HepG2 (cell line): ENCODE data around the gene WTAP. TPM values are rescaled to one million over a fixed set of nuclear protein-coding genes. Genes with fewer than 3 reads are reported as not detected.

ENCODE experiments used
- GLI4 ChIP-seq: sonication (generic); formaldehyde crosslinking; IDR thresholded peaks from 2 replicates; pipeline ENCODE4 v1.5.1; 2020; ENCODE audit warnings: missing genetic modification reagents, mild to moderate bottlenecking, moderate library complexity, borderline replicate concordance
- MLXIP ChIP-seq: sonication (generic); formaldehyde crosslinking; IDR thresholded peaks from 2 replicates; pipeline ENCODE4 v1.9.0; 2021; ENCODE audit warnings: missing genetic modification reagents, borderline replicate concordance
- RXRB ChIP-seq: IDR thresholded peaks from 2 replicates; pipeline ENCODE4 v1.6.1; 2016; ENCODE audit warnings: borderline replicate concordance, missing genetic modification reagents, missing compliant biosample characterization
- SAFB2 ChIP-seq: sonication (generic); formaldehyde crosslinking; IDR thresholded peaks from 2 replicates; pipeline ENCODE4 v1.5.1; 2020; ENCODE audit warnings: missing genetic modification reagents, low read depth, mild to moderate bottlenecking, borderline replicate concordance
- SETDB1 ChIP-seq: sonication (generic); formaldehyde crosslinking; IDR thresholded peaks from 2 replicates; pipeline ENCODE4 v1.5.1; 2020; ENCODE audit warnings: missing genetic modification reagents, mild to moderate bottlenecking, borderline replicate concordance
- SNAPC2 ChIP-seq: sonication (generic); formaldehyde crosslinking; IDR thresholded peaks from 2 replicates; pipeline ENCODE4 v1.8.1; 2022; ENCODE audit warnings: mild to moderate bottlenecking, missing genetic modification reagents
- SPEN ChIP-seq: sonication (generic); formaldehyde crosslinking; IDR thresholded peaks from 2 replicates; pipeline ENCODE4 v1.5.1; 2020; ENCODE audit warnings: low read depth, mild to moderate bottlenecking, missing genetic modification reagents
- ZBTB34 ChIP-seq: sonication (generic); formaldehyde crosslinking; IDR thresholded peaks from 2 replicates; pipeline ENCODE4 v1.8.0; 2022; ENCODE audit warnings: mild to moderate bottlenecking, missing genetic modification reagents
- ZNF30 ChIP-seq: sonication (generic); formaldehyde crosslinking; IDR thresholded peaks from 2 replicates; pipeline ENCODE4 v1.5.0; 2020; ENCODE audit warnings: mild to moderate bottlenecking, missing genetic modification reagents
- ZNF407 ChIP-seq: sonication (generic); formaldehyde crosslinking; IDR thresholded peaks from one replicate; pipeline ENCODE4 v1.5.1; 2020; ENCODE audit warnings: mild to moderate bottlenecking, missing genetic modification reagents; ENCODE audit errors: not compliant biosample characterization
- ZNF563 ChIP-seq: sonication (generic); formaldehyde crosslinking; IDR thresholded peaks from 2 replicates; pipeline ENCODE4 v1.8.0; 2022; ENCODE audit warnings: mild to moderate bottlenecking, moderate library complexity, missing genetic modification reagents
- ZNF660 ChIP-seq: sonication (generic); formaldehyde crosslinking; IDR thresholded peaks from 2 replicates; pipeline ENCODE4 v1.5.1; 2020; ENCODE audit warnings: mild to moderate bottlenecking, low read depth, missing genetic modification reagents, borderline replicate concordance
- polyA plus RNA-seq, 8 experiments: library from polyadenylated mRNA; depleted of rRNA in 3 of 8; stranded (reverse) in 7 of 8; unstranded in 1 of 8; fragments of >200 nt; fragmentation: Illumina TruSeq in 4 of 8; extraction: Trizol in 4 of 8; gene quantifications; 2 replicates each; pipeline versions ENCODE4 v1.2.1 to v1.2.3, GENCODE V29; 2011 to 2016; ENCODE audit warnings: low read depth in 4 of 8, missing spikeins in 1 of 8, mixed read lengths in 1 of 8; ENCODE audit not compliant: insufficient read depth in 1 of 8
- total RNA-seq, 5 experiments: library from RNA; depleted of rRNA; stranded (reverse); fragments of >200 nt; fragmentation: Illumina TruSeq; extraction: Trizol; gene quantifications; 2 replicates each; pipeline ENCODE4 v1.2.3, GENCODE V29; 2016; ENCODE audit warnings: low read depth in 1 of 5
- TF ChIP-seq, protein P1 (sequence below): sonication (generic); formaldehyde crosslinking; IDR thresholded peaks from 2 replicates; pipeline ENCODE4 v1.4.0; 2020; ENCODE audit warnings: mild to moderate bottlenecking, missing genetic modification reagents

The WTAP gene
- total and polyA plus RNA-seq, 2 of the 13 experiments (the other 11 are each of a cell fraction or from before 2014, with no cell fraction given): 31.6 to 167 TPM

- no peak for TF ChIP-seq ZBTB34
- peak; percentile 56; the same call in 1 of the 2 replicates for TF ChIP-seq ZNF660 (CRISPR knock-in tag)
- no peak for TF ChIP-seq SPEN (CRISPR knock-in tag)
- TF ChIP-seq, protein P1, sequence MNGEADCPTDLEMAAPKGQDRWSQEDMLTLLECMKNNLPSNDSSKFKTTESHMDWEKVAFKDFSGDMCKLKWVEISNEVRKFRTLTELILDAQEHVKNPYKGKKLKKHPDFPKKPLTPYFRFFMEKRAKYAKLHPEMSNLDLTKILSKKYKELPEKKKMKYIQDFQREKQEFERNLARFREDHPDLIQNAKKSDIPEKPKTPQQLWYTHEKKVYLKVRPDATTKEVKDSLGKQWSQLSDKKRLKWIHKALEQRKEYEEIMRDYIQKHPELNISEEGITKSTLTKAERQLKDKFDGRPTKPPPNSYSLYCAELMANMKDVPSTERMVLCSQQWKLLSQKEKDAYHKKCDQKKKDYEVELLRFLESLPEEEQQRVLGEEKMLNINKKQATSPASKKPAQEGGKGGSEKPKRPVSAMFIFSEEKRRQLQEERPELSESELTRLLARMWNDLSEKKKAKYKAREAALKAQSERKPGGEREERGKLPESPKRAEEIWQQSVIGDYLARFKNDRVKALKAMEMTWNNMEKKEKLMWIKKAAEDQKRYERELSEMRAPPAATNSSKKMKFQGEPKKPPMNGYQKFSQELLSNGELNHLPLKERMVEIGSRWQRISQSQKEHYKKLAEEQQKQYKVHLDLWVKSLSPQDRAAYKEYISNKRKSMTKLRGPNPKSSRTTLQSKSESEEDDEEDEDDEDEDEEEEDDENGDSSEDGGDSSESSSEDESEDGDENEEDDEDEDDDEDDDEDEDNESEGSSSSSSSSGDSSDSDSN: peak; percentile 47; the same call in 1 of the 2 replicates
- no peak for TF ChIP-seq SETDB1 (CRISPR knock-in tag)
- TF ChIP-seq ZNF30 (CRISPR knock-in tag): no peak
- TF ChIP-seq ZNF407 (CRISPR knock-in tag): no peak
- peak; percentile 61 for TF ChIP-seq RXRB (CRISPR knock-in tag)
- 0 out of 2 replicates have a peak, but pooled peaks have one; percentile 67 for TF ChIP-seq ZNF563 (CRISPR knock-in tag)
- TF ChIP-seq GLI4 (CRISPR knock-in tag): peak; percentile 17; the same call in 1 of the 2 replicates
- TF ChIP-seq MLXIP (CRISPR knock-in tag): no peak
- TF ChIP-seq SNAPC2 (CRISPR knock-in tag): no peak
- TF ChIP-seq SAFB2: peak; percentile 3; the same call in 1 of the 2 replicates
Measured at GRCh38 chr6:159788753-159789376, 61.6 kb downstream of the WTAP start (continued).
